NCI-H345 treated with DMSO at 0.1 percent for 48 hours (cell line): ENCODE data around the gene SNRPD2.
"Not testable (repeated sequence)": the region's sequence is repeated elsewhere in the genome, so short reads cannot be mapped to it uniquely, and the experiment has no call there.

Experiments
- DNase-seq: peaks from one replicate; lab custom pipeline; 2025; ENCODE audit not compliant: unreplicated experiment; lab: John Stamatoyannopoulos, UW

SNRPD2 gene

GRCh38 chr19:45691516-45692186 lies at the start of gene SNRPD2:
Gene SNRPD2 (minus strand): TSS chr19:45691953. CDS start chr19:45691888, 65 bp downstream.
- DNase-seq, result peak; percentile 89

DNA sequence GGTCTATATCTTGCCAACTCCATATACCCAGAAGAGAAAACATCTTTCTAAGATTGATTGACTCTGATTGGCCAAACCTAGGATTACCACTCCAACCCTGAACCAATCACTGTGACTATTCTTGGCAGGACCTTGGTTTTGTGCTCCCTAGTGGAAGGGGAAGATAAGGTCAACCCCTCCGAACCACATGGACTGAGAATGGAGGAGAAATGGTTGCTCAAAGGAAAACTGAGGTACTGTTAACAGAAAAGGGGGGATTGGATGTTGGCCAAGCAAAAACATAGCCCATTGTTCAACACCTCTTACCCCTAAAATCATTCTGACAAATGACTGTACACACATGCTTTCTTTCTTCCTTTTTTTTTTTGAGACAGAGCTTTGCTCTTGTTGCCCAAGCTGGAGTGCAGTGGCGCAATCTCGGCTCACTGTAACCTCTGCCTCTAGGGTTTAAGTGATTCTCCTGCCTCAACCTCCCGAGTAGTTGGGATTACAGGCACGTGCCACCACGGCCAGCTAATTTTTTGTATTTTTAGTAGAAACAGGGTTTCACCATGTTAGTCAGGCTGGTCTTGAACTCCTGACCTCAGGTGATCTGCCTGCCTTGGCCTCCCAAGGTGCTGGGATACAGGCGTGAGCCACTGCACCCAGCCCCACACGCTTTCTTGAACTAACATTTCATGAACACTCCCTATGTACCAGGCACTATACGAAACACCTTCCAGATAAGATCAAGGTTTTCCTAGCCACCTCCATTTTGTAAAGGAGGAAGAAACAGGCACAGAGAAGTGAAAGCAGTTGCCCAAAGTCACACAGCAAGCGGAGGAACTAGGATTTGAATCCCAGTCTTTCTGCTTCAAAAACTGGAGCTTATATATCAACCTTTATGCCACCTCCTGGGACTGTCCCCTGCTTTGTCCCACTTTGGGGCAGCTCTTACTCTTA lies 48.0 kb upstream of the SNRPD2 start:
- DNase-seq, result no peak

DNA sequence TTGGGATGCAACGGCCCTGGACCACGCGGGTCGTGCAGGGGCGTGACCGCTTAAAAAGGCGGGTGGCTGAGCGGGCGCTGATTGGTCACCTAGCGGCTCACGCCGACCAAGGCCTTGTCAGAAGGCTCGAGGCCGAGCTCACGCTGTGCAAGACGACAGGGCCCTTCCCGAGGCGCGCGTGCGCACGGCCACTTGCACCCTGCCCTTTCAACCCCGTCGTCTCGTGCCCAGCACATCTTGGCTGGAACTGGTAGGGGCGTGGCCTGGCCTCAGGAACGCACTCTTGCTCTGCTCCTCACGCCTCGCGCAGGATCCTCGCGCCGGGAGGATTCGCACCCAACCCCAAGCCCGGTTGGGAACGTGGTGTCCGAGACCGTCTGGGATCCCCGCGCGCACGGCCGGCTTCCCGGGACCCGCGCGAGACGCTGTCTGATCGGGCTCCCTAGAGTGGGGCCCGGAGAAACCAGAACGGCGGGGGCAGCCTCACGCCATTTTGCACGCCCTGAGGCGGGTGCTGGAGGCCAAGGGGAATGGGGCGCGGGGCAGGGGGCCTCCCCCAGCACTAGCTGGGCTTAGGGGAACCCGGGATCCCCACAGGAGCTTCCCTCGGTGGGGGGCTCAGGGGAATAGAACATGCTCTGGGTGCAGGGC lies 41.5 kb upstream of the SNRPD2 start, which contains the start of gene MEIOSIN:
TSS of gene MEIOSIN (plus strand) at position 280 of the 651 bp plus-strand sequence. CDS start 1,938 bp downstream, outside the sequence.
- DNase-seq, result no peak

GRCh38 chr19:45730368-45731288 lies 38.9 kb upstream of the SNRPD2 start, which contains the start of gene FBXO46:
Gene FBXO46 (minus strand): TSS chr19:45730896. CDS start chr19:45713495, 17,401 bp downstream.
- DNase-seq, result peak; percentile 92

- no peak for DNase-seq
These were observed 38.1 kb upstream of the SNRPD2 start for GRCh38 chr19:45729800-45730290.

DNA sequence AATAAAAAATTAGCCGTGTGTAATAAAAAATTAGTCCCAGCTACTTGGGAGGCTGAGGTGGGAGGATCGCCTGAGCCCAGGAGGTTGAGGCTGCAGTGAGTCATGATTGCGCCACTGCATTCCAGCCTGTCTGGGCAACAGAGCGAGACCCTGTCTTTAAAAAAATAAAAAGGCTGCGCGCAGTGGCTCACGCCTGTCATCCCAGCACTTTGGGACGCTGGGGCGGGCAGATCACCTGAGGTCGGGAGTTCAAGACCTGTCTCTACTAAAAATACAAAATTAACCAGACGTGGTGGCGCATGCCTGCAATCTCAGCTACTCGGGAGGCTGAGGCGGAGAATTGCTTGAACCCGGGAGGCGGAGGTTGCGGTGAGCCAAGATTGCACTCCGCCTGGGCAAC lies 36.9 kb upstream of the SNRPD2 start:
- DNase-seq, result not testable (repeated sequence)

DNA sequence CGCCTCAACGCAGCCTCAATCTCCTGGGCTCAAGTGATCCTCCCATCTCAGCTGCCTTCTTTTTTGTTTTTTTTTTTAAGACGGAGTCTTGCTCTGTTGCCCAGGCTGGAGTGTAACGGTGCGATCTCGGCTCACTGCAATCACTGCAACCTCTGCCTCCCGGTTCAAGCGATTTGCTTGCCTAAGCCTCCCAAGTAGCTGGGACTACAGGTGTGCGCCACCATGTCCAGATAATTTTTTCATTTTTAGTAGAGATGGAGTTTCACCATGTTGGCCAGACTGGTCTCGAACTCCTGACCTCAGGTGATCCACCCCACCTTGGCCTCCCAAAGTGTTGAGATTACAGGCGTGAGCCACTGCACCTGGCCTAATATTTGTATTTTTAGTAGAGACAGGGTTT lies 28.3 kb upstream of the SNRPD2 start:
- DNase-seq, result not testable (repeated sequence)

- no peak for DNase-seq
These were observed 26.4 kb upstream of the SNRPD2 start for GRCh38 chr19:45717983-45718650.

DNA sequence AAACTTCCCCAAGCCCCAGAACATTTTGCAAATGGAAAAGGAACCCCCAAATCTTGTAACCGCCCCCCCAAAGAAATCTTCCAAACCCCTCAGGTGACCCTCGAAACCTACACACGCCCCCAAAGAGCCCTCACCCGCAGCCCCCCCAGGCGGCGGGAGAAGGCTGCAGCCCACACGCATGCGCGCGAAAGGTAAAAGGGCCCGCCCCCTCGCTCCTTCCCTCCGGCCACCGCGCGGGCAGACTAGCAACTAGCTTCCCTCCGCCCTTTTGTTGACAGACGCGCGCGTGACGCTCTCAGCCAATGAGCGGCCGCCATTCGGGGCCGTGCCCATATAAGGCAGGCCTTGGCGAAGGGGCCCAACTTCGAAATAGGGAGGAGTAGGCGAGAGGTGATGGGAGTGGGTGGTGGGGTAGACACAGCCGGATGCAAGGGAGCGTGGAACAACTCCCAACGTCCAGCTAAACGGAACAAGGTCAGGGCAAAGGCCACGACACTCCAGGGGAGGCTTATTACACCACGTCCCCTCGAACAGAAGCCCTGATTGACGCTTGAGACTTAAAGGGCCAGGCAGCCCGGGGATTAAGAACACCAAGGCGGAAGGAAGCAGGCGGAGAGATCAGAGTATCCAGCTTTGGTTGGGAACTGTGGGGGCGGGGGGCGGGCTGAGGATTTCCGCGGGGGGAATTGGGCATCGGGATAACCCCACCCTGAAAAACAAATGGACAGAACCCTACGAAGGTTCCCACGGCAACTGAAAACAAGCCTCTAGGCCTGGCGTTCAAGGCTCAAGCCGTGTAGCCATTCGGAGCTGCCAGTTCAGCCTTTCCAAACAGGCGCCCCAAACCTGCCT lies 25.6 kb upstream of the SNRPD2 start:
- DNase-seq, result peak; percentile 84

DNA sequence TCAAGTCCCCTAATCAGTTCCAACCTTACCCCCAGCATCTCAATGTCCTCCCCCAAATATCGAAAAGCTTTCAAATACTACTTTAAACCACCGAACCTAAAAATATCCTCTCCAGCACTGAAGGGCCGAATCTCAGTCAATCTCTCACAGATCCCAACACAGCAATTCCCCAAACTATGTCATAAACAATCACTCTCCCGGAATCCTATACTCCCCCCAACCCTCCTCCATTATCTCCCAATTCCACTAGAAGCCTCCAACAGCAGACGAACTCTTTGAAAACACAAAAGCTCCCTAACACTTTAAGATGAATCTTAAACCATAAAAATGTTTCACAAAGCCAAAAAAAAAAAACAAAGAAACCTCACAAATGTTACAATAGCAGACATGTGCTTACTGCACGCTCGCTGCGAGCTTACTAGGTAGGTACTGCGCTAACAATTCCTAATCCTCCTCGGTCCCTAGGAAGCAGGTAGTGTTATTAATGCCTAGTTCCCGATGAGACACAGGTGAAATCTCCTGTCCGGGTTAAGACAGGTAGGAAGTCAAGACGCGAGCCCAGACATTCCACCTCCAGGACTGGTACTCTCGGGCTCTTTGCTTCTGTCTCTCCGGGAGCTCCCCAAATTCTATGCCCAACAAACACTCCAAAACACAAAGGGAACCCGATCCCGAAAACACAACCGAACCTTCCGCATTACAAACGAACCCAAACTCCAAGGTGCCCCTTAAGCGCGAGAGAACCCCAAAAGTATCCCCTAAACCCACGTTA lies 24.8 kb upstream of the SNRPD2 start:
- DNase-seq, result no peak

- no peak for DNase-seq
These were observed 23.4 kb upstream of the SNRPD2 start for GRCh38 chr19:45715139-45715538.

GRCh38 chr19:45713141-45713540 lies 21.4 kb upstream of the SNRPD2 start:
- DNase-seq, result no peak

DNA sequence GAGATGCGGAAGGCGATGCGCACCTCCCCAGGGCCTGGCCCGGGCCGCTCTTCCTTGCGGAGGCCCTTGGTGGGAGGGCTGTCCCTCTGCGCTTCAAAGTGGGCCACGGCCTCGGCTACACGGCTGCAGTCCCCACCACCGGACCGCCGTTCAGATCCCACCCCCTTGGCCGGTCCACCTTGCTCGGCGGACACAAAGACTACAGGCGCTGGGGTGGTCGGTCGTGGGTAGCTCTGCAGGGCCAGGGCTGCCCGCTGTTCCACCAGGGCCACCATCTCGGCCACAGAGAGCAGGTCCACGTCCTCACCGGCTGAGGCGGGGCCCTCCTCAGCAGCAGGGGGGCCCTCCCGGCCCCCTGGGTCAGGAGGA lies 20.9 kb upstream of the SNRPD2 start:
- no peak for DNase-seq

GRCh38 chr19:45711851-45712698 lies 20.3 kb upstream of the SNRPD2 start:
- DNase-seq, result no peak

- DNase-seq, result no peak
These were observed 18.8 kb upstream of the SNRPD2 start for GRCh38 chr19:45710356-45711130.

DNA sequence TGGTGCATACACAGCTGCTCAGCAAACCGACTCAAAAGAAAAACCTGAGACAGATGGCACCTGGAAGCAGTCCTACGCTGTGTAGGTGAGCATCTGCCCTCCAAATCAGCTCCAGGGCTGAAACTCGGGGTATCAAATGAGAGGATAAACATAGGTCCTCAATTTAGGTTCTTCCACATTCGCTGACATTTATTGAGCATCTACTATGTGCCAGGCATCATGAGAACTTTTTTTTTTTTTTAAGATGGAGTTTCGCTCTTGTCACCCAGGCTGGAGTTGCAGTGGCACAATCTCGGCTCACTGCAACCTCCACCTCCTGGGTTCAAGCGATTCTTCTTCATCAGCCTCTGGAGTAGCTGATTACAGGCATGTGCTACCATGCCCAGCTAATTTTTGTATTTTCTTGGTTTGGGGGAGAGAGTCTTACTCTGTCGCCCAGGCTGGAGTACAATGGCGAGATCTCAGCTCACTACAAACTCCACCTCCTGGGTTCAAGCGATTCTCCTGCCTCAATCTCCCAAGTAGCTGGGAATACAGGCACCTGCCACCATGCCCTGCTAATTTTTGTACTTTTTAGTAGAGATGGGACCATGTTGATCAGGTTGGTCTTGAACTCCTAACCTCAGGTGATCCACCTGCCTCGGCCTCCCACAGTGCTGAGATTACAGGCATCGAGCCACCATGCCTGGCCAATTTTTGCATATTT lies 14.1 kb upstream of the SNRPD2 start:
- DNase-seq, result no peak
